ENCODE measurements around the gene PRR14L. TPM values are rescaled to one million over a fixed set of nuclear protein-coding genes. Genes with fewer than 3 reads are reported as not detected.

PRR14L gene
- total RNA-seq, 1 experiment from 2014 or later = 138 TPM

DNA sequence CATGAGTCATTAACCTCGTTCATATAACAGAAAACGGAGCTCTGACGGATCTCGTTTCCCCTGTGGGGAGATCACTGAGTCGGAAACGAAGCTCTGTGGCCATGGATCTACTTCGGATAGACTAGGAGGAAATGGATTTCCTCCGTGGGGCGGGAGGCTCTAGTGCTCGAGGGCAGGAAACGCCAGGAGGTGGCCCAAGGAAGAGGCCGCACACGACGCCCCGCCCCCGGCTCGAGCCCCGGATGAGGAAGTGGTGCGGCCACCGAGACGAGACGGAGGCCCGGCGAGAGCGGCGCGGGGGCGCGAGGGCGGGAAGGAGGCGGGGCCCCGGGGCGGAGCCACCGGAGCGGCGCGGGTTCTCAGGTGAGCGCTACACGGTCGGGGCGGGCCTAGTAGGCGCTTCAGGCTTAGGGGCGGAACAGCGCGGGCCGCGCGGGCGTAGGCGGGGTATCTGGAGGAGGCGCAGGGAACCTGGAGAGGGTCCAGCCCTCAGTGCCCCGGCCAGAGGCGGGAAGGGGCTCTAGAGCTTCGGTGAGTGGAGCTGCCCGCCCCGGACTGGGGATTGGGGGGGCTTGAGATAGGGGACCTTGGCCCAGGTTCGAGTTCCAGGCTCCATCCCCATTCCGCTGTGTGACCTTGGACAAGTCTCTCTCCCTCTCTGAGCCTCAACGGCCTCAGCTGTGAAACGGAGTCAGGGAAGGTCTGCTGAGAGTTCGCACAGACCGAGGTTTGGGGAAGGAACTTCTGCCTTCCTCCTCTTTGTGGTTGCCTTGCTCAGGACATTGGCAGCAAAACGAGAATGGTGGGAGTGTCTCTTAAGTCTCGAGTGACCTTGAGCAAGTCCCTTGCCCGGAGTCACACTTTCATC is 3.9 kb upstream of the PRR14L start, which contains the start of gene DEPDC5:
DEPDC5 (plus strand) TSS at position 386 of the 868 bp plus-strand sequence. CDS start 903 bp downstream, outside the sequence.
- Histone ChIP-seq H3K27me3 (ENCODE audit: insufficient read depth, low read length) (no peaks in the 10 kb centered on the region), H3T11ph (ENCODE audit: low read length) (no peak within 1 kb of the TSS), H3K4me1 (ENCODE audit: insufficient read depth, low read length) (peaks cover 6% of the 10 kb centered on the region; the same call in 1 of the 2 replicates), H3K79me1 (ENCODE audit: insufficient read depth, low read depth, low read length, poor library complexity, severe bottlenecking) (no peaks in the 10 kb centered on the region), H4K20me1 (ENCODE audit: control insufficient read depth, insufficient read depth, insufficient read length) (no peaks in the 10 kb centered on the region), H4K8ac (replicated peaks; ENCODE audit: insufficient read length, low read depth, low read length) (no peak within 1 kb of the TSS), H2BK120ac (ENCODE audit: low read depth, low read length, poor library complexity, severe bottlenecking) (no peak within 1 kb of the TSS), H2BK12ac (ENCODE audit: insufficient read length, low read depth, low read length) (no peak within 1 kb of the TSS), H3K23me2 (ENCODE audit: insufficient read length, low read depth, low read length, poor library complexity, severe bottlenecking) (peaks cover 17% of the 10 kb centered on the region), H3K56ac (ENCODE audit: insufficient read length, low read depth, low read length) (no peak within 1 kb of the TSS), H4K91ac (ENCODE audit: insufficient read length, low read depth, low read length) (no peak within 1 kb of the TSS), H3K27ac (ENCODE audit: insufficient read length, low read depth, low read length) (peak within 1 kb of the TSS; percentile 73), H2BK20ac (ENCODE audit: low read depth, low read length, poor library complexity, severe bottlenecking) (no peak within 1 kb of the TSS), H3K14ac (ENCODE audit: insufficient read depth, low read length) (no peak within 1 kb of the TSS), H4K5ac (ENCODE audit: insufficient read length, low read depth, low read length) (no peak within 1 kb of the TSS), H2AK5ac (ENCODE audit: insufficient read length, low read length) (no peak within 1 kb of the TSS), H3K4me2 (ENCODE audit: insufficient read depth, insufficient read length, low read length) (peak within 1 kb of the TSS; percentile 79), H2BK15ac (ENCODE audit: low read depth, low read length) (no peak within 1 kb of the TSS), H3K18ac (ENCODE audit: insufficient read length, low read depth, low read length) (peak within 1 kb of the TSS; percentile 86), H2AFZ (ENCODE audit: low read length) (no peak within 1 kb of the TSS), H3K4ac (ENCODE audit: low read depth, low read length) (no peak within 1 kb of the TSS), H3K9ac (ENCODE audit: extremely low read depth, insufficient read length, low read length) (peak within 1 kb of the TSS; percentile 87), H3K9me3 (ENCODE audit: control insufficient read depth, low read depth, low read length) (no peaks in the 10 kb centered on the region), H3K23ac (ENCODE audit: insufficient read length, low read depth, low read length) (no peak within 1 kb of the TSS), H2BK5ac (ENCODE audit: insufficient read length, low read length) (no peak within 1 kb of the TSS), H3K79me2 (ENCODE audit: insufficient read depth, low read length) (peaks cover 5% of the 10 kb centered on the region; the same call in 1 of the 2 replicates)
- peak; percentile 98 for DNase-seq
- TF ChIP-seq, protein P1, sequence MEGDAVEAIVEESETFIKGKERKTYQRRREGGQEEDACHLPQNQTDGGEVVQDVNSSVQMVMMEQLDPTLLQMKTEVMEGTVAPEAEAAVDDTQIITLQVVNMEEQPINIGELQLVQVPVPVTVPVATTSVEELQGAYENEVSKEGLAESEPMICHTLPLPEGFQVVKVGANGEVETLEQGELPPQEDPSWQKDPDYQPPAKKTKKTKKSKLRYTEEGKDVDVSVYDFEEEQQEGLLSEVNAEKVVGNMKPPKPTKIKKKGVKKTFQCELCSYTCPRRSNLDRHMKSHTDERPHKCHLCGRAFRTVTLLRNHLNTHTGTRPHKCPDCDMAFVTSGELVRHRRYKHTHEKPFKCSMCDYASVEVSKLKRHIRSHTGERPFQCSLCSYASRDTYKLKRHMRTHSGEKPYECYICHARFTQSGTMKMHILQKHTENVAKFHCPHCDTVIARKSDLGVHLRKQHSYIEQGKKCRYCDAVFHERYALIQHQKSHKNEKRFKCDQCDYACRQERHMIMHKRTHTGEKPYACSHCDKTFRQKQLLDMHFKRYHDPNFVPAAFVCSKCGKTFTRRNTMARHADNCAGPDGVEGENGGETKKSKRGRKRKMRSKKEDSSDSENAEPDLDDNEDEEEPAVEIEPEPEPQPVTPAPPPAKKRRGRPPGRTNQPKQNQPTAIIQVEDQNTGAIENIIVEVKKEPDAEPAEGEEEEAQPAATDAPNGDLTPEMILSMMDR (conservative IDR thresholded peaks at IDR 0.05) = no peak
- Mint-ChIP-seq H3K4me1 (peaks cover 32 to 35% of the 10 kb centered on the region in 2 experiments), H3K9me3 (no peaks in the 10 kb centered on the region; a peak in 1 of 5 replicates), H3K27ac (peak within 1 kb of the TSS; percentile 100), H3K4me3 (peak within 1 kb of the TSS; percentile 83 to 84), H3K27me3 (ENCODE audit: low read depth) (no peaks in the 10 kb centered on the region), H3K36me3 (ENCODE audit: insufficient read depth in 1 of 3, low read depth in 3 of 3) (peaks cover 4 to 8% (median 6%) of the 10 kb centered on the region in 3 experiments; a peak in 4 of 7 replicates)
- no CpG with 5 or more reads among the region's 65 CpGs for WGBS (ENCODE audit: extremely low coverage, insufficient read length, low lambda C conversion rate)
